ENCODE results near the gene NMNAT2.

NMNAT2 gene

GRCh38 chr1:183203094-183203493 is 215.1 kb downstream of the NMNAT2 start:
- no peak for TF ChIP-seq POLR2AphosphoS5 (IDR thresholded peaks at IDR 0.05; ENCODE audit: low read depth, low read length)
- TF ChIP-seq FOXP2 (optimal IDR thresholded peaks at IDR 0.05; ENCODE audit: borderline replicate concordance, extremely low read depth, extremely low read length, insufficient read depth), result no peak
- TF ChIP-seq SIN3A (IDR thresholded peaks at IDR 0.05; ENCODE audit: borderline replicate concordance, insufficient read depth, low read length), result no peak
- TF ChIP-seq TAF1 (IDR thresholded peaks at IDR 0.05; ENCODE audit: borderline replicate concordance, insufficient read depth, low read length), result no peak
- TF ChIP-seq REST (IDR thresholded peaks at IDR 0.05; ENCODE audit: insufficient read depth in 1 of 2, low read depth in 2 of 2, low read length in 2 of 2), result no peak

- TF ChIP-seq TAF1 (IDR thresholded peaks at IDR 0.05; ENCODE audit: borderline replicate concordance, insufficient read depth, low read length) (no peak), SIN3A (IDR thresholded peaks at IDR 0.05; ENCODE audit: borderline replicate concordance, insufficient read depth, low read length) (no peak), POLR2AphosphoS5 (IDR thresholded peaks at IDR 0.05; ENCODE audit: low read depth, low read length) (no peak), FOXP2 (optimal IDR thresholded peaks at IDR 0.05; ENCODE audit: borderline replicate concordance, extremely low read depth, extremely low read length, insufficient read depth) (no peak), REST (IDR thresholded peaks at IDR 0.05; ENCODE audit: insufficient read depth in 1 of 2, low read depth in 2 of 2, low read length in 2 of 2) (no peak)
Observed at GRCh38 chr1:183200451-183200850, 217.7 kb downstream of the NMNAT2 start.

GRCh38 chr1:183199304-183199703 is 218.9 kb downstream of the NMNAT2 start:
- TF ChIP-seq SIN3A (IDR thresholded peaks at IDR 0.05; ENCODE audit: borderline replicate concordance, insufficient read depth, low read length) (no peak), FOXP2 (optimal IDR thresholded peaks at IDR 0.05; ENCODE audit: borderline replicate concordance, extremely low read depth, extremely low read length, insufficient read depth) (no peak), POLR2AphosphoS5 (IDR thresholded peaks at IDR 0.05; ENCODE audit: low read depth, low read length) (no peak), TAF1 (IDR thresholded peaks at IDR 0.05; ENCODE audit: borderline replicate concordance, insufficient read depth, low read length) (no peak), REST (IDR thresholded peaks at IDR 0.05; ENCODE audit: insufficient read depth in 1 of 2, low read depth in 2 of 2, low read length in 2 of 2) (no peak)

- TF ChIP-seq POLR2AphosphoS5 (IDR thresholded peaks at IDR 0.05; ENCODE audit: low read depth, low read length) (no peak), FOXP2 (optimal IDR thresholded peaks at IDR 0.05; ENCODE audit: borderline replicate concordance, extremely low read depth, extremely low read length, insufficient read depth) (no peak), SIN3A (IDR thresholded peaks at IDR 0.05; ENCODE audit: borderline replicate concordance, insufficient read depth, low read length) (no peak), REST (IDR thresholded peaks at IDR 0.05; ENCODE audit: insufficient read depth in 1 of 2, low read depth in 2 of 2, low read length in 2 of 2) (no peak), TAF1 (IDR thresholded peaks at IDR 0.05; ENCODE audit: borderline replicate concordance, insufficient read depth, low read length) (no peak)
Observed at GRCh38 chr1:183198463-183198862, 219.7 kb downstream of the NMNAT2 start.

All from PFSK-1 (cell line).